Cortex of kidney (tissue), 1 donor: ENCODE results near the gene KCNIP1.

ENCODE experiments used
- DNase-seq: peaks from one replicate; lab custom pipeline; 2025; lab: John Stamatoyannopoulos, UW

KCNIP1 gene

DNA sequence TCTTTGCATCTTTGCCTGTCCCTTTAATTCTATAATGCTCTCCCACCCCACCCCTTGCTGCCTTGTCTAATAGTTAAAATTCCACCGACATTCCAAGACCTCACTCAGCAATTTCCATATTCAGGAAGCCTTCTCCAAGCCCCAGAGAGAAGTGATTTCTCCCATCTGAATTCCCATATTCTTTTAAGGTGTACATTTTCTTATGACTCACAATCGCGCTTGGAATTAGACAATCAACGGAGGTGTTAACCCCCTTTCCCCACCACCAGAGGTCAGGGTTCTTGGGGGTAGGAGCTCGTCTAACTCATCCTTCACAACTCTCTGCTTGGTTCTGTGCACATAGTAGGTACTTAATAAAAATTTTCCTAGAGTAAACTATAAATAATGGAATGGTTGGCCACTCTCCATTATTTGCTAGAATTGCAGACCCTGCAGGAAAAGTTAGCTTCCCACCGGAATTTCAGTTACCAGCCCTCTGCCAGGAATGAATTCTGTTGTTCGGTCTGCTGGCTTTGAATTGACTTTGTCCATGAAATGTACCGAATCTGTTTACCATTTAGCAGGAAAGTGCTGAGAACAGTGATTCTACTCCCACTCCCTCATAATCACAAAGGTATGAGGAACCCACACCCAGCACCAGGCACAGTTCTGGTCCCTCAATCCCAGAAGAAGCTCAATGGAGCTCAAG, 5.0 kb downstream of the KCNIP1 start:
- no peak for DNase-seq

DNA sequence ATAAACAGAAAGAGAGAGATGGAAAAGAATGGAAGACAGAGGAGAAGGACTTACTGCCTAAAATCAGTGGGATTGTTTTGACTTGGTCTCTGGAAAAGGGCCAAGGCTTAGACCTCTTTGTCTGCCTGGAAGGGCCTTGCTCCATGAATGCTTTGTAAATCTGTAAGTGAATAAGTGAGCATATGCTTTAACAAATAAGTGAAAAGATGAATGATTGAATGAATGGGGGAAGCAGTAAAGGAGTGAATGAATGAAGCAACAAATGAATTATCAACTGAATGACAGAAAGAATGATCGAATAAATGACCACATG, 5.5 kb downstream of the KCNIP1 start:
- no peak for DNase-seq

- no peak for DNase-seq
Observed at GRCh38 chr5:170510126-170510525, 6.3 kb downstream of the KCNIP1 start.

DNA sequence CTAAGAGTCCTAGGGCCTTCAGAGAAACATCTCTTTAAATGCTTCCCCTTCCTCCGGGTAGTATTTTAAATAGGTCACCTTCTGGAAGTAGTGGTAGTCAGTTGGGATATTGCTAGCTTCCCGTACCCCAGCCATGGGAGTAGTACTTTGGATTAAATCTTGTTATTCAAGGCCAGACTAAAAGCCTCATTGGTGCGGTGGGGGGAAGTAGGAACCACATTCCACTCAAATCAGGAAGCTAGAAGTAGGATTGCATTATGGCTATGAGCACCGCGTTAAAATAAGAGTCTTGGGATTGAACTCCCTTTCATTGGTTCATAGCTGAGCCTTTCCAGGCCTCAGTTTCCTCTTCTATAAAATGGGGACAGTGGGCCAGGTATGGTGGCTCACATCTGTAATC, 6.7 kb downstream of the KCNIP1 start:
- no peak for DNase-seq

- DNase-seq = no peak
Observed at GRCh38 chr5:170511551-170512258, 7.9 kb downstream of the KCNIP1 start.

DNA sequence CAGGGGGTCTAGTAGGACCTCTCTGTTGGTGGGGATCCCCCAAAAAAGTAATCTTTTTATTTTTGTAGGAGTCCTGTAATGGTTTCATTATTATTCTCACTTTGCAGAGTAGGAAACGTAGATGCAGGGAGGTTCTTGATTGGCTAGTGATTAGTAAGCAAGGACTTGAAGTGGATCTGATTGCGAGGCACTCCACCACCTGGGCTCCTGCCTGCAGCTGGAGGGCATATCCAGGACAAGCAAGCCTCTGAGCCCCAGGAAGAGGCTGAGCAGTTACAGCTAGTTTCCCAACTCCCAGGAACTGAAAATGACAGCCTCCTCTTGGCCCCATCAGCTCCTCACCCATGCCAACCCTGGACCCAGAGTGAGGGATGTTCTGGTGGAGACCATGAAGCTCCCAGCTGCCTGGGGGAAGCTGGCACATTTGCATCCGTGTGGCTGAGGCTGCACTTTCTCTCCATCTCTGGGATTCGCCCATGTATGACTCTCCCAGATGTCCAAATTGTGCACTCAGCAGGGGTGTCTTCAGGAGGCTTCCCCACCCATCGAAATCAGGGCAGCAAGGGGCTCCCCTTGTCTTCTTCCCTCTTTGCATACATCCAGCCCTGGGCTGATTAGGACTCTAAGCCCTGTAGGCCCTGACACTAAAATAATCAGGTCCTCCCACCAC, 10.2 kb downstream of the KCNIP1 start:
- no peak for DNase-seq

- no peak for DNase-seq
Observed at GRCh38 chr5:170517411-170517810, 13.6 kb downstream of the KCNIP1 start.

- no peak for DNase-seq
Observed at GRCh38 chr5:170518277-170518676, 14.5 kb downstream of the KCNIP1 start.

- DNase-seq = no peak
Observed at GRCh38 chr5:170519549-170519948, 15.7 kb downstream of the KCNIP1 start.

DNA sequence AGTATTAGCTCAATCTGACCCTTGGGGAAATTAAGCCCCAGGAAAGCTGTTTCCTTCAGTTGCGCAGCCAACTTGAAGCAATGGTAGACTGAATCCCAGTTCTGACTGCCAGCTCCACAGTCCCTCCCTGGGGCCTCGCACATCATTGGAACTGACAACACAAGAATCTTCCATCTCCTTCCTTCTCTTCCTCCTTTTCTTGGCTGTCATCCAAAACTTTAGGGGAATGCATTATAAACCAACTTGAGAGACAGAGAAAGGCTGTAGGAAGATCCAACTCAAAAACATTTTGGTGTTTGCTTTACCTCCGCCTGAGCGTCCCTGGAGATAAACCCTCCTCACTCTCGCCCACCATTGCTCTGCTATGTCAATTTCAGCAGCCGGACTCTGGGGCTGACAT, 16.6 kb downstream of the KCNIP1 start:
- no peak for DNase-seq

GRCh38 chr5:170522211-170523141, 18.7 kb downstream of the KCNIP1 start:
- no peak for DNase-seq

DNA sequence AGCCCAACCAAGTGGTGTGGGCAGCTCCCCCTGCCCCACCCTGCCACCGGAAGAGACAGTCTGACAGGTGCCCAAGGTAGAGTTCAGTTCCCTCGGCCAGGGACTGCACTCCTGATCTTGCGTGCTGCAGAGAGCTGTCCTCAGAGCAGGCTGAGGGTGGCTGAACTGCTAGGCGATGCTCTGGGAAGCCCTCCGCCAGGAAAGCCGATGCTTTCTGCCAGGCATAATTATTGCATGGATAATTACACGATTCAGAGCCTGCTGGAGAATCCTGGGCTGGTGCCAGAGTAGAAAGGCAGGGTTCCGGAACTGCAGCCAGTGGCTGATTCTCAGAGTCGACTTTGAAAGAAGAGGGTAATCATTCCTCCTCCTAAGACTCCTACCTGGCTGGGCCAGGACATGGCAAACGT, 19.3 kb downstream of the KCNIP1 start:
- no peak for DNase-seq

GRCh38 chr5:170523830-170524229, 20.0 kb downstream of the KCNIP1 start:
- no peak for DNase-seq

DNA sequence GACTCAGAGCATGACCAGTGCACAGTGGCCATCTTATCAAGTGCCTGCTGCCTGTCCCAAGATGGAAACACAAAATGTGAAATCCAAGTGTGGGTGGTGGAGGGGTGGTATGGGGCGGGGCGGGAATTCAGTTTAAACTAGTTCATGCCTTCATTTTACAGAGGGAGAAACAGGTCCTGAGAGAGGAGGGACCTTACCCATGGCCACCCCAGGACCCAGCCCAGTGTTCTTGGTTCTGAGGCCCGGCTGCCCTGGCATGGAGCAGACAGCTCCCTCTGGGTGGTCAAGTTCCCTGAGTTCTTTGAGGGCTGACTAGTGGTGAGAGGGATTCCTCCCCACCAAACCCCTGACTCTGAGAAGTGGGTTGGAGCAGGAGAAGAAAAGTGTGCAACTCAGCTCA, 20.8 kb downstream of the KCNIP1 start:
- DNase-seq = no peak

- no peak for DNase-seq
Observed at GRCh38 chr5:170525470-170526211, 21.8 kb downstream of the KCNIP1 start.

DNA sequence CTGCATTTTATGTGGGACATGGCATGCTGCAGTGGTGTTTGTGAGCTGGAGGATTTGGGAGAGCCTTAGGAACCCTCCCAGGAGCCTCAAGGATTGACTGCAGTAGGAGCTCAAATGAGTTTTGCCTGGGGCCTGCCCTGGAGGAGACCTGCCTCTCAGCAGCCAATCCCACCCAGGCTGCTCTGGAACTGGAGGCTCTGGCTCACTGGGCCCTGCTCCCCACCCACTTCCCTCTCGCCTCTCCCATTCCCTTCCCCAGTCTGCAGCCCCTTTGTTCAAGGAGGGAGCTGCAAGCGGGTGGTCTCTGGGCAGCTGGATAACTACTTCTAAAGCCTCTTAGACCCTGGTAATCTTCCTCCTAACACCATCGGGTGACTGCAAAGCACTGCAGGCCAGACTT, 24.2 kb downstream of the KCNIP1 start:
- DNase-seq = no peak

DNA sequence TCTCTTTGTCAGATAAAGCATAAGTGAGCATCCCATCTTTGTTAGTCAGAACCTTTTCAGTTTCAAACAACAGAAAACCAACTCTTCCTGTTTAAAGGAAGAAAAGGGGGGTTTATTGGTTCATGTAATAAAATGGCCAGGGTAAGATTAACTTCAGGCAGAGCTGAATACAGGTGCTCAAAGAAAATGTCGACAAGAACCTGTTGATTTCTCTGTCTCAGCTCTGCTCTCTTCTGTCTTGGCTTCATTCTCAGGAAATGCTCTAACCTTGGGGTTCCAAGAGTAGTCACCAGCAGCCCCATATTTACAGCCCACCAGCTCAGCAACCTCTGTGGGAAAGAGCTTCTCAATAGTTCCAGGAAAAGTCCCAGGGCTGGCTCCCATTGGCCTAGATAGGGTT, 25.2 kb downstream of the KCNIP1 start:
- DNase-seq = no peak

DNA sequence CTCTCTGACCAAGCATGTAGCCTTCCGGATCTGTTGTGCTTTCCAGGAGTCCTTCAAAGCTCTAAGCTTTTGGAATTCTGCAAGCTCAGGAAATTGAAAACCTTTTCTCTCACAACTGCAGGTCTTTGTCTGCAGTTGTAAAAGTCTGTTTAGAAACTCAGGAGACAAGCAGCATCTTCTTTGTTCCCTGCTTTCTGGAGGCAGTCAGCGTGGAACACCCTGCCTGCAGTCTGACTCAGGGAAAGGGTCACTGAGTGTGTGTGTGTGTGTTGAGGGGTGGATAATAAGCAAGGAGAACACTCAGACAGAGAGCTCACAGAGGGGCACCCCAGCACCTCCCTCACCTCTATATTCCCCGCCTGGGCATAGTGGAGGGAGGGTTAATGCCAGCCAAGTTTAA, 29.1 kb downstream of the KCNIP1 start:
- DNase-seq = no peak

- DNase-seq = no peak
Observed at GRCh38 chr5:170533383-170533782, 29.6 kb downstream of the KCNIP1 start.

- no peak for DNase-seq
Observed at GRCh38 chr5:170534177-170534576, 30.4 kb downstream of the KCNIP1 start.

DNA sequence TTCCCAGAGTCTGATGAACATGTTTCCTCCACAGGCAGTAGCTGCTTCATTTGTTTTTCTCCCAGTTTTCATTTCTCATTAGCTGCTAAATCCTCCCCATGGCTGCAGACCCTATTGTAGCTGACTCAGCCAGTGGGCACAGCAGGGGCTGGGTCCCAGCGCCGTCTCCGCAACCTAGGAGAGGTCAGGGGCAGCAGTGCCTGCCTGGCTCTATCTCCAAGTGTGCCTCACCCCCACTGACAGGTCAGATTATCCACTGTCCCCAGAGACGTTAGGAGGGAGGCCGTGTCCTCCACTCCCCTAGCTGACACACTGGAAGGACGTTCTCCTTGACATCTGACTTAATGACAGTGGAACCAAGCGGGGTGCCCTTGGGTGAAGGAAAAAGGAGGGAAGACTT, 31.1 kb downstream of the KCNIP1 start:
- DNase-seq = no peak

- no peak for DNase-seq
Observed at GRCh38 chr5:170536525-170536924, 32.7 kb downstream of the KCNIP1 start.
